Choroid plexus epithelial cell (primary cell): ENCODE measurements around the gene ATP6V1E1.

Experiments
- DNase-seq: peaks from one replicate; pipeline ENCODE4 v3.0.0-alpha.2; 2010; ENCODE audit warnings: low read depth
- H3K4me3 ChIP-seq: 2 replicates; pipeline ENCODE4 v1.5.1; 2011; ENCODE audit warnings: low read depth, mild to moderate bottlenecking, control low read depth, low read length, moderate library complexity
- TF ChIP-seq, protein P1 (sequence below): conservative IDR thresholded peaks from 2 replicates; pipeline ENCODE4 v1.5.1; 2011; ENCODE audit warnings: low read depth, mild to moderate bottlenecking, control low read depth, inconsistent platforms, low read length, moderate library complexity

ATP6V1E1 gene

DNA sequence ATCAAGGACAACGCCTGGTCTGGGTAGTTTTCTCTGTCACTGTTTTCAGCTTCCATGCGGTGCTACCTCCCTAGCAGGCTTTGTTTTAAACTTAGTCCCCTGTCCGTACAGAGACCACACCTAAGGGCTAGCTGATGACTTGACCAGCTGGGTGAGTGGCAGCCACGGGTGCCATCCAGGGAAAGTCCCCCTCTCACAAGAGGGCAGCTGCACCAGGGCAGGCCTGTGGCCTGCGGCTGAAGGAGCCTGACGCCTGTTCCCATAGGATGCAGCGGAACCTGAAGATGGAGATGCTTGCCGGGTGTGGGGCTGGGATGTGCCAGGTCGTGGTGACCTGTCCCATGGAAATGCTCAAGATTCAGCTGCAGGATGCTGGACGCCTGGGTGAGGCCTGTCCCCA lies 45.4 kb downstream of the ATP6V1E1 start:
- no peak overlapping the region for H3K4me3 ChIP-seq
- no peak for DNase-seq
- TF ChIP-seq, protein P1, sequence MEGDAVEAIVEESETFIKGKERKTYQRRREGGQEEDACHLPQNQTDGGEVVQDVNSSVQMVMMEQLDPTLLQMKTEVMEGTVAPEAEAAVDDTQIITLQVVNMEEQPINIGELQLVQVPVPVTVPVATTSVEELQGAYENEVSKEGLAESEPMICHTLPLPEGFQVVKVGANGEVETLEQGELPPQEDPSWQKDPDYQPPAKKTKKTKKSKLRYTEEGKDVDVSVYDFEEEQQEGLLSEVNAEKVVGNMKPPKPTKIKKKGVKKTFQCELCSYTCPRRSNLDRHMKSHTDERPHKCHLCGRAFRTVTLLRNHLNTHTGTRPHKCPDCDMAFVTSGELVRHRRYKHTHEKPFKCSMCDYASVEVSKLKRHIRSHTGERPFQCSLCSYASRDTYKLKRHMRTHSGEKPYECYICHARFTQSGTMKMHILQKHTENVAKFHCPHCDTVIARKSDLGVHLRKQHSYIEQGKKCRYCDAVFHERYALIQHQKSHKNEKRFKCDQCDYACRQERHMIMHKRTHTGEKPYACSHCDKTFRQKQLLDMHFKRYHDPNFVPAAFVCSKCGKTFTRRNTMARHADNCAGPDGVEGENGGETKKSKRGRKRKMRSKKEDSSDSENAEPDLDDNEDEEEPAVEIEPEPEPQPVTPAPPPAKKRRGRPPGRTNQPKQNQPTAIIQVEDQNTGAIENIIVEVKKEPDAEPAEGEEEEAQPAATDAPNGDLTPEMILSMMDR = no peak

DNA sequence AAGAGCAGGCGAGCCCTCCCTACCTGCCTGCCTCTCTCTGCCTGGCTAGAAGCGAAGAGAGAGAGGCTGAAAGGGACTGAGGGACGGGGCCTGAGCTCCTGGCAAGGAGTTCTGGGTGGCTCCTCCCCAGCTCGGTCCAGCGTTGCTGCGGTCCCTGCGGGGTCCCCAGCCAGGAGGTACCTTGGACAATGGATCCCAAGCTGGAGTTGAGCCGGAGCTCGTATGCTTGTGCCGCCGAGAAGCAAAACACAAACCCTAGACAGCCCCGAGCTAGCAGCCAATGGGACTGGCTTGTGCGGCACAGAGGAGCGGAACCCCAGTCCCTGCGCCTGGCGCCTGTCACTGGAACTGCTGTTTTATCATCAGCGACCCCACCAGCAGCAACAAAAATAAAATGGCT lies 46.9 kb downstream of the ATP6V1E1 start:
- DNase-seq = no peak
- H3K4me3 ChIP-seq = no peak overlapping the region
- TF ChIP-seq, protein P1 = no peak

DNA sequence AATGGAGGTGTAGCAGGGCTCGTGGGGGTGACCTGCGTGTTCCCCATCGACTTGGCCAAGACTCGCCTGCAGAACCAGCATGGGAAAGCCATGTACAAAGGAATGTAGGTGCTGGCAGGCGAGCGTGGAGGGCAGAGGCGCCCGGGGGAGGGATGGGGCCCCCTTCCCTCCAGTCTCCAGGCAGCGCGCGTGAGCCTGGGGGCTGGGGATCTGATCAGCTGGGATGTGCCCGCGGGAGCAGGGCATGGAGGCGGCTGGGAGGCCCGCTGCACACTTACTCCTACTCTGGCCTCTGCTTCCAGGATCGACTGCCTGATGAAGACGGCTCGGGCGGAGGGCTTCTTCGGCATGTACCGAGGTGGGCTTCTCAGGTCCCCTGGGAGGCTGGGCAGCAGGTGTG lies 47.5 kb downstream of the ATP6V1E1 start:
- no peak overlapping the region for H3K4me3 ChIP-seq
- TF ChIP-seq, protein P1 = no peak

DNA sequence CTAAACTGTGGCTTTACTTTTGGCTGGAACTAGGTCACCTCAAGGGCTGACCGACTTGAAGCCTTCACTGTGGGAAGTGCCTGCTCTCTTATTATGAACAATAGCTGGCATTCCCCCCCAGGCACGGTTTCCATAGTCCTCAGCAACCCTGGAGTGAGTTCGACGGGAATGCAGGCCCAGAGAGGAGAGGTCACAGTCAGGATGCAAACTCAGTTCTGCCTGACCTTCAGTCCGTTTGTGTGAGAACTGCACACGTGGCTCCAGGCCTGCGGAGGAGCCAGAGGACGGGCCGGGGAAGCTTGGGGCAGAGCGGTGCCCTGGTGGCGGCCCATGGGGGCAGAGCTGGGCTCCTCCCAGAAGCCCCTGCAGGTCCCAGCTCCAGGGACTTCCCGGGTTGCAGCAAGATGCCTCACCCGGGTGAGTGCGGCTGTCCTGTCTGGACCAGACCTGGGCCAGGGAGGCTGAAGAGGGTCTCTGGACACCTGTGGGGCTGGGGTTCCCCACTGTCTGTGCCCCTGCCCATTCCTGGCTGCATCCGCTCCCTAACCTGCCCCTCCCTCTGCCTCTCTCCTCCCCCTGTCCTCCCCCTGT lies 48.0 kb downstream of the ATP6V1E1 start:
- H3K4me3 ChIP-seq = no peak overlapping the region
- TF ChIP-seq, protein P1 = peak; percentile 10
- peak; percentile 49 for DNase-seq

More for the DNA sequence above, 47.5 kb downstream of the ATP6V1E1 start:
- DNase-seq = no peak

DNA sequence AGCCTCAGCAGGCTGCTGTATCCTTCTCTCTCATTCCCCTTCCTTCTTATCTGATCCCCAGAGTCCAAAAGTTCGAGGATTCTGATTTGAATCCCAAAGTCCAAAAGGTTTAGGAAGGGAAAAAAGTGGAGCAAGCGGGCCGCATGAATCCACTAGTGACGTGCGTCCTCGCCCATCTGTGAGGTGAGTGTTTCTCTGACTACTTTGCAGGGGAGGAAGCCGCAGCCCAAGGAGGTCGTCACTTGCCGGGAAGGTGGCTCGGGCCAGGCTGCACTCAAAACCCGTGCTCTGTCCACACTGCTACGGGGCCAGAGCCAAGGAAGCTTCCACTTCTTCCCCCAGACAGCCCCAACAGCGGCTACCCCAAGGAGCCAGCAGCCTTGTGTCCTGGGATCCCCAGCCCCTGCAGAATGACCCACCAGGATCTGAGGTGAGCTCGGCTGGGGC lies 49.0 kb downstream of the ATP6V1E1 start:
- no peak overlapping the region for H3K4me3 ChIP-seq
- TF ChIP-seq, protein P1 = no peak
- DNase-seq = no peak

DNA sequence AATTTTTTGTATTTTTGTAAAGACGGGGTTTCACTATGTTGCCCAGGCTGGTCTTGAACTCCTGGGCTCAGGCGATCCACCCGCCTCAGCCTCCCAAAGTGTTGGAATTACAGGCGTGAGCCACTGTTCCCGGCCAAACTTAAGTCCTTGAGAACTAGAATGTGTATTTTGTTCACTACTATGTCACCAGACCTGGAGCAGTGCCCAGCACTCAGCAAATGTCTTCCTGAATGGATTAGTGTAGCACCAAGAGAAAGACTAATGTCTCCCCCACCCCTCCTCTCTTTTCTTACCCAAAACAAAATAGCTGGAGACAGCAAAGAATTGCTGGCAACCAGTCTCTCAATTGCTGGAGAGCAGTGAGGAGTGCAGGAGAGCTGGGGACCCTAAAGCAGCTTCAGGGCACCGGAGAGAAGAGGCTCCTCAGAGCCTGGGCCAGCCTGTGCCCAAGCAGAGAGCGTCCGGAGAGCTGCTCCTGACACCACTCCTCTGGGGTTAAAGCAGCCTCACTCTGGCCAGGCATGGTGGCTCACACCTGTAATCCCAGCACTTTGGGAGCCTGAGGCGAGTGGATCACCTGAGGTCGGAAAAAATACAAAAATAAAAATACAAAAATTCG lies 50.3 kb downstream of the ATP6V1E1 start:
- DNase-seq = peak; percentile 53
- TF ChIP-seq, protein P1 = no peak
- no peak overlapping the region for H3K4me3 ChIP-seq

DNA sequence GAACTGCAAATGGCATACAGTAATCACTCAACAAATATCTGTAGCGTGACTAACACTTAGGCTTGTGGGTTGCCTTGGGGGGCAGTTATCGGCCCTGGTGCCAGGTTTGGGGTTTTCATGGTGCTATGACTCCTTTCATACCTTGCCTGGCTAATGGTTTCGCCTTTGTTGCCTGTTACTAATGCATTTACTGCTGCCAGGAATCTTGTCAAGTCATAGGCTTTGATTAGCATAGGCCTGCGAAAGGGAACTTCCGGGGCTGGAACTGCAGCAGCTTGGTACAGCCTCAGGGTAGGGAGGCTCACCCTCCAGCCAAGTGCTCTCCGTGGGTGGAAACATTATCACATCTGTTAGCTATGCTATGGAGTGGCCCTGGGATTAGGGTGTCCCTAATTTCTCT lies 52.1 kb downstream of the ATP6V1E1 start:
- no peak overlapping the region for H3K4me3 ChIP-seq
- TF ChIP-seq, protein P1 = no peak
- peak; percentile 84 for DNase-seq
